Mucosa of stomach (tissue), 1 donor: ENCODE measurements around the gene KIF18A.
"Not testable (repeated sequence)": the region's sequence is repeated elsewhere in the genome, so short reads cannot be mapped to it uniquely, and the experiment has no call there.

Source experiments
- H3K27me3 ChIP-seq: one replicate; pipeline ENCODE4 v1.7.0; 2013; ENCODE audit warnings: mild to moderate bottlenecking, low read length; ENCODE audit not compliant: control insufficient read depth, insufficient read depth
- H3K36me3 ChIP-seq: one replicate; pipeline ENCODE4 v1.7.0; 2013; ENCODE audit warnings: low read length; ENCODE audit not compliant: control insufficient read depth, insufficient read depth
- H3K4me1 ChIP-seq: one replicate; pipeline ENCODE4 v1.7.0; 2013; ENCODE audit warnings: mild to moderate bottlenecking, low read length; ENCODE audit not compliant: control insufficient read depth, insufficient read depth
- H3K4me3 ChIP-seq: one replicate; pipeline ENCODE4 v1.7.0; 2013; ENCODE audit warnings: low read length
- H3K9ac ChIP-seq: one replicate; pipeline ENCODE4 v1.7.0; 2013; ENCODE audit warnings: mild to moderate bottlenecking, low read length, moderate library complexity
- H3K9me3 ChIP-seq: one replicate; pipeline ENCODE4 v1.7.0; 2013; ENCODE audit warnings: mild to moderate bottlenecking, low read length, moderate library complexity; ENCODE audit not compliant: control insufficient read depth
- donor health status: Pancreatic carcinoma.

The KIF18A gene

DNA sequence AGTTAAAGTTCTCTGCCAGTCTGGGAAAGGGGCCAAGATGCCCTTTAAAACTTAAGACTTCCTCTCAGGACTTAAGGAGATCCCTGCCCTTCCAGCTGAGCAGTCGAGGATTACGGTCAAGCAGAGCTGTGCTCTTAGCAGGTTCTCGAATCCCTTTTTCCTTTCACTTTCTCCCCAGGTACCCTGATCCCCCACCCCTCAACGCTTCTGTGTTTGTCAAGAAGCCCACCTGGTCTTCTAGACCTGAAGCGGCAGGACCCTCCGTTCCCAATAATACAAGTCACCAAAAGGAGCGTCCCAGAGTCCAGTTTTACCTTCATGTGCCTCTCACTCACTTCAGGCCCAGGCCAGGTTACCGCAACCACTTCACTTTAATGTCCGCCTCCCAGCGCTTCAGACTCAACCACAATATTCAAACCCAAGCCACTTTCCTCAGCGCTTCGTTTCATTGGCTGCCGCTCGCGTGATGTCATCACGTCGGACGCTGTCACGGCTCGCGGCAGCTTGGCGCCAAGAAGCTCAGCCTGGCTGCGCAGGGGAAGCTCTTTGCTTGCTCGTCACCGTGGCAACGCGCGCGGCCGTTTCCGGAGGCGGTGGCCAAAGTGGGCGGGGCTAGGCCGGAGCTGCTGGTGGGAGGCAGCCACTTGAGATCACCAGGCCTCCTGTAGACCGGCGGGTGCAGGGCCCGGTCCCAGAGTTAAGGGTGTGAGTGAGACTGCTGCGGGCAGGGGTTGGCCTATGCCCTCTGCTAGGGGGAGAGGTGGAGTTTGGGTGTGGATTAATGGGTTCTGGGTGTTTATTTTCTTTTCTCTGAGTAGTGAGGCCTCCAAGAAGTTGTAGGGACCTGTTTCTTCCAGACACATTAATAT, at the start of gene KIF18A, which contains the start of gene METTL15:
KIF18A (minus strand) TSS at position 407 of the 869 bp plus-strand sequence. CDS start 10,209 bp downstream, outside the sequence.
METTL15 (plus strand) TSS at position 639 of the 869 bp plus-strand sequence. CDS start 4,947 bp downstream, outside the sequence.
- H3K4me3 ChIP-seq = peak within 1 kb of the TSS; percentile 68
- peak within 1 kb of the TSS; percentile 77 for H3K9ac ChIP-seq
- no peaks in the 10 kb centered on the region for H3K4me1 ChIP-seq
- H3K9me3 ChIP-seq = no peaks in the 10 kb centered on the region
- no peaks in the 10 kb centered on the region for H3K36me3 ChIP-seq
- H3K27me3 ChIP-seq = no peaks in the 10 kb centered on the region

DNA sequence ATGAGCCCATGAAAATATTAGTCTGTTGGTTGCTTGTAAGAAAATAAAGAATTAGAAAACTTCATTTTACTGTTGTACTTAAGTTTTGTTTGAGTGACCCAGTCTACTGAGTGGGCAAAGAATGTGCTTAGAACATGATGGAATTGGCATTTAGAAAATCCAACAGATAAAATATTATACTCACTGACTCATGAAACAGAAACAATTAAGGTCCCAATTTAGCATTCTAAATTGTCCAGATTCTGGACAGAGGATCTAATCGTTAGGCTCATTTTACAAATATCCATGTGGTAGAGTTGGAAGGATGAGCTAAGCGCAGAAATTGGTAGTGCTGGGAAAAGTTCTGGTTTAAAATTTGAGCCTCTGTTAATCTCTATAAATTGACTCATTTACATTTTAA, 45.6 kb upstream of the KIF18A start:
- no peak overlapping the region for H3K4me3 ChIP-seq
- no peaks in the 10 kb centered on the region for H3K9me3 ChIP-seq
- H3K4me1 ChIP-seq = no peaks in the 10 kb centered on the region
- H3K27me3 ChIP-seq = no peaks in the 10 kb centered on the region
- no peaks in the 10 kb centered on the region for H3K36me3 ChIP-seq
- no peak overlapping the region for H3K9ac ChIP-seq

DNA sequence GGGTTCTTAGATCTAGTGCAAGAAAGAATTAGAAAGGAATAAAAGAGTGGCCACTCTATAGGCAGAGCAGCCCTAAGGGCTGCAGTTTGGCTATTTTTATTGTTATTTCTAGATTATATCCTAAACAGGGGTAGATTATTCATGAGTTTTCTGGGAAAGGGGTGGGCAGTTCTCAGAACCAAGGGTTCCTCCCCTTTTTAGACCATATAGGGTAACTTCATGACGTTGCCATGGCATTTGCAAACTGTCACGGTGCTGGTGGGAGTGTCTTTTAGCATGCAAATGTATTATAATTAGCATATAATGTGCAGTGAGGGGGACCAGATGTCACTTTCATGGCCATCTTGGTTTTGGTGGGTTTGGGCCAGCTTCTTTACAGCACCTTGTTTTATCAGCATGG, 44.8 kb upstream of the KIF18A start:
- no peaks in the 10 kb centered on the region for H3K27me3 ChIP-seq
- no peak overlapping the region for H3K4me3 ChIP-seq
- no peak overlapping the region for H3K9ac ChIP-seq
- H3K9me3 ChIP-seq = no peaks in the 10 kb centered on the region
- H3K36me3 ChIP-seq = no peaks in the 10 kb centered on the region
- no peaks in the 10 kb centered on the region for H3K4me1 ChIP-seq

DNA sequence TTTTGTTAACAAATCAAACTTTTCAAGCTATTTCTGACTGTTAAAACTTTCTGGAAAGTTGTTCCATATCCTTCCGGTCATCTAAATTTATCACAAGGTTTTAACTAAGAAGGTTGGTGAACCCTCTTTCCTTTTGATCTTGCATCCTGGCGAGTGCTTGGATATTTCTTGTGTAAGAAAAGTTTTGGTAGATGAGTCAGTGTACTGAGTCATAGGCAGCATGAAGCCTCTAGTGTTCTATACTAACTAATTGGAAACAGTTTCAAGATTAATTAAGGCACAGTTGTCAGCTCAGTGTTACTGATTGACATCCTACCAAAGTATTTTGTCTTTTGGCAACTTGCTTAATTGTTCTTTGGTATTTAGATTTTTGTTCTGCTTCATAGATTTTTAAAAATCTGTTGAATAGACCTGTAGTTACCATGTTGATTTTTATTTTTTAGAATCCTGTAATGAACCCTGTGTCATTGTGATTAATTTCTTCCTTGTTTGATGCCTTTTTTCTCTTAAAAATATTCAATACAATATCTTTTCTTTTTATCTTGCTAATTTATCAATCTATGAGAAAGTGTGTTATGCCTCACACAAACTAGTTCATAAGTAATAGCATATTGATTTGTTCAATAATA, 38.3 kb upstream of the KIF18A start:
- no peaks in the 10 kb centered on the region for H3K27me3 ChIP-seq
- no peaks in the 10 kb centered on the region for H3K36me3 ChIP-seq
- H3K9me3 ChIP-seq = no peaks in the 10 kb centered on the region
- no peak overlapping the region for H3K4me3 ChIP-seq
- H3K9ac ChIP-seq = no peak overlapping the region
- no peaks in the 10 kb centered on the region for H3K4me1 ChIP-seq

DNA sequence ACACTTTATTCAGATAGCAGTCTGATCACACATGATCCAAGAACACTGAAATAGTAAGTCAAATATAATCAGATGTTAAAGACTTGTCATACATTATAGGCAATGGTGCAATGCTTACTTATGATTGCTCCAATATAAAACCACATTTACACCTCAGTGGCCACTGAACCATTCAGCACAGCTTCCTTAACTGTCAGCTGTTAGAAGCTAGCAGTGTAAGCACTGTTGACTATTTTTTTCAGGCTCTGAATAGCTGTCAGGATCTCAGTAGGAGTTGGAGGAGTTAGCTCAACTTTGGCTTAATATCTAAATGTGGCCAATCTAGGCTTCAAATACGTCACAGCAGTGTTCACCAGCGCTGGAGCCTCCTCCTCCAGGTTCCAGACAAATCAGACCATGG, 36.9 kb upstream of the KIF18A start:
- Histone ChIP-seq H3K36me3 (no peaks in the 10 kb centered on the region), H3K4me1 (no peaks in the 10 kb centered on the region), H3K4me3 (no peak overlapping the region), H3K27me3 (no peaks in the 10 kb centered on the region), H3K9ac (no peak overlapping the region), H3K9me3 (no peaks in the 10 kb centered on the region)

DNA sequence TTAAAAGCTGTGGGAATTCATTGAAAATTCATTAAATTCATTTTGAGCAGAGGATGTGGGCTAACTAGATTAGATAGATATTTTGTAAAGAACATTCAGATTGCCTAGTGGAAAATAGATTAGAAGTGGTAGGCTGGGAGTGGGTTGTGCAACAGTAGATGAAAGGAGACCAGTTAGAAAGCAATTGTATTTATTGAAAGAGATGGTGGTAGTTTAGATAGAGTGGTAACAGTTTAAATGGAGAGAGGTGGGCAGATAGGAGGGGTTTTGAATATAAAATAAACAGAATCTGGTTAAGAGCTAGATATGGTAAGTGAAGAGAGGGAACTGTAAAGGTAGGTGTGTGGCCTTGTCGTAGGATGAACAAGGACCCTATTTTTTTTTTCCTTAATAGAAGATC, 34.8 kb upstream of the KIF18A start:
- peaks cover 2% of the 10 kb centered on the region for H3K9me3 ChIP-seq
- H3K4me3 ChIP-seq = no peak overlapping the region
- no peaks in the 10 kb centered on the region for H3K36me3 ChIP-seq
- no peaks in the 10 kb centered on the region for H3K27me3 ChIP-seq
- no peak overlapping the region for H3K9ac ChIP-seq
- no peaks in the 10 kb centered on the region for H3K4me1 ChIP-seq

DNA sequence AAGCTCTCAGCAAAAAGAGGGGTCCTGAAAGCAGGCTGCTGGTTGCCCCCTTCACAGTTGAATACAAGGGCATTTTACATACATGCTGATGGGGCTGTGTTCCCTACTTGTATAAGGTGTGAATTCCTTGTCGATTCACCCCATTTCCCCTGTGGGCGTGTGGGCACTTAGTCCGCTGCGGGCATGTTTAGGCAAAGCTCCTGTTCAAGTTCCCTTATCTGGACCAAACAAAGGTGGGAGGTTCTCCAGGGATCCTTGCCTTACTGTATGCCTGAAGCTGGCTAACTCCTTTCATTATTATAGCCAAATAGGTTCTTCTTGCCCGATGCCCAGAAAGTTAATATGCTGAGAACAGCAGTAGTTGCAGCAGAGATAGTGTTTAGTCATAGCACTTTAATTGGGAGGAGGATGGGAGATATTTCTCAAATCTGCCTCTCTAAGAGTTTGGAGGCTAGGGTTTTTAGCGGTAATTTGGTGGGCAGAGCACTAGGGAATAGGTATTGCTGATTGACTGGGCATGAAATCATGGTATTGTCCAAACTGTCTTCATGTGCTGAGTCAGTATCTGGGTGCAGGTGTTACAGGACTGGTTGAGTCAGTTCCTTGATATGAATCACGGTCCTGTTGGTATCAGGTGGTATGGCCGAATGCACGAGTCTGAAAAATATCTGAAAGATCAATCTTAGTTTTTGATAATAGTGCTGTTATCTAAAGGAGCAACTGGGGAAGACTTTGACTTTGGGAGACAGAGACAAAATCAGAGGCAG, 32.9 kb upstream of the KIF18A start:
- H3K9me3 ChIP-seq = peaks cover 3% of the 10 kb centered on the region
- H3K4me3 ChIP-seq = no peak overlapping the region
- H3K36me3 ChIP-seq = no peaks in the 10 kb centered on the region
- no peaks in the 10 kb centered on the region for H3K27me3 ChIP-seq
- no peak overlapping the region for H3K9ac ChIP-seq
- no peaks in the 10 kb centered on the region for H3K4me1 ChIP-seq

DNA sequence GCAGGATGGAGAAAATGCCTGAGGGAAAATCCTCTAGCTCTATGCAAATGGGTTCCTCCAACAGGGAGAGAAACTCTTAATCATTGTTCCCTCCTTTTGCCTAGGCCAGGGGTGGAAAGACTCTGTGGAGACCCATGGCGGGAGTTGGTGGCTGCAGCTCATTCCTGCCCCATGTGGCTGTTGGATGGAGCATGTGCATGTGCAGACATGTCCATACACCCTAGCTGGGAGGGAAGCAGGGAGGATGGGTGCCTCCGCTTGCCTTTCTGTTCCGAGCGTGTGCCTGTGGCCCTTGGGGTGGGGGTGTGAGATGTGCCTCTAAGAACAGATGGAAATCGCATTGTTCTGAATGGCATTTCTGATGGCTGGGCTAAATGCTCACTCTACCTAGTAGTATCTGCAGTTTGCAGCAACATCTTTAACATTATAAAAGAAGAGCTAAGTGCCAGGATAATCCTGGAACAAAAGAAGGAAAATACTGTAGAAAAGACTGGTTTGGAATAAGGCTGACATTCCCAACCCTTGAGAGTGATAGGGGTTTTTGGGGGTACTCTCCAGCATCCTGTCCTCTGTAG, 32.0 kb upstream of the KIF18A start:
- Histone ChIP-seq H3K4me1 (no peaks in the 10 kb centered on the region), H3K9ac (no peak overlapping the region), H3K9me3 (peaks cover 3% of the 10 kb centered on the region), H3K36me3 (no peaks in the 10 kb centered on the region), H3K27me3 (no peaks in the 10 kb centered on the region), H3K4me3 (no peak overlapping the region)

DNA sequence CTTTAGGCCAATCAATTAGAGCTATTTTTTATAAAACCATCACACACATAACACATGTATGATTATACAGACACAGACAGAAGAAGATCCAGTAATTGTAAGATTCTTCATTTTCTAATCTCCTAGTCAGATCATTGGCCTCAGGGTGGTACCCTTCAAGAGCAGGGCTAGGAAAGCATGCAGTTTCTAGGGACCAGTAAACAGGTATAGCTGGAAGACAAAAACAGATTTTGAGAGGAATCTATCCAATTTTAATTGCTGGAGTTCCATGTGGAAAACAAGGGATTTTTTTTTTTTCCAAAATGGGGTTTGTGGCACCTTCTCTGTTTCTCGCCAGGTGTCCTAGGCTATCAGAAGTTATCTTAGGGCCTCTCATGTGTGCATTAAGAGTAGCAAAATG, 29.9 kb upstream of the KIF18A start:
- H3K27me3 ChIP-seq = no peaks in the 10 kb centered on the region
- H3K9ac ChIP-seq = no peak overlapping the region
- H3K36me3 ChIP-seq = no peaks in the 10 kb centered on the region
- no peaks in the 10 kb centered on the region for H3K4me1 ChIP-seq
- no peak overlapping the region for H3K4me3 ChIP-seq
- peaks cover 3% of the 10 kb centered on the region for H3K9me3 ChIP-seq

DNA sequence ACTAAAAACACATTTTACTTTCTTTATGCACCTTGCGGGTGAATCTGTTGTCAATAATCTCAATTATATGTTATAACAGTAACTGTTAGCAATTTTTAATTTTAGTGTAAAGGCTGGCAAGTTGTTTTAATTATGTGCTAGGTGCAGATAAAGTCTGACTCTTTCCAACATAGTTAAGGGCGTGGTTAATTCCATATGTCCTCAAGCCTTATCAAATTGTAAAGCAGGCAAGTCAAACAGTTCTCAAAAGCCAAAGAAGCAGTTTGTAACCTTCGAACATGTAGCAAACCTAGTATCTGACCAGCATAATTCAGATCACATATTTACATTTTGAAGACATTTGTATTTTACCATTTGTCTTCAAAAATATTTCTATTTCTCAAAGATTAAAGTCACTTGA, 29.4 kb upstream of the KIF18A start:
- Histone ChIP-seq H3K36me3 (no peaks in the 10 kb centered on the region), H3K9ac (no peak overlapping the region), H3K9me3 (peaks cover 3% of the 10 kb centered on the region), H3K27me3 (no peaks in the 10 kb centered on the region), H3K4me1 (no peaks in the 10 kb centered on the region), H3K4me3 (no peak overlapping the region)

DNA sequence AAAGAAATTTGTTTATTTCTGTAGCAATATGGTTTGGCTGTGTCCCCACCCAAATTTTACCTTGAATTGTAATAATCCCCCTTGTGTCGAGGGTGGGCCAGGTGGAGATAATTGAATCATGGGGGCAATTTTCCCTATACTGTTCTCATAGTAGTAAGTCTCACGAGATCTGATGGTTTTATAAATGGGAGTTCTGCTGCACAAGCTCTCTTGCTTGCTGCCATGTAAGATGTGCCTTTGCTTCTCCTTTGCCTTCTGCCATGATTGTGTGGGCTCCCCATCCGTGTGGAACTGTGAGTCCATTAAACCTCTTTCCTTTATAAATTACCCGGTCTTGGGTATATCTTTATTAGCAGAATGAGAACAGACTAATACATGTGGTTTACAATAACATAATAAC, 28.2 kb upstream of the KIF18A start:
- not testable (repeated sequence) for H3K4me3 ChIP-seq, H3K27me3 ChIP-seq, H3K4me1 ChIP-seq, H3K9ac ChIP-seq, H3K36me3 ChIP-seq, H3K9me3 ChIP-seq
